GM19035 (cell line): ENCODE data around the gene VWA5A.
"Not testable (repeated sequence)": the region's sequence is repeated elsewhere in the genome, so short reads cannot be mapped to it uniquely, and the experiment has no call there.

Experiments used
- ATAC-seq: cut with Tn5 transposase; IDR thresholded peaks from one replicate; pipeline ENCODE4 v1.9.1; 2021; ENCODE audit not compliant: unreplicated experiment

Gene VWA5A

DNA sequence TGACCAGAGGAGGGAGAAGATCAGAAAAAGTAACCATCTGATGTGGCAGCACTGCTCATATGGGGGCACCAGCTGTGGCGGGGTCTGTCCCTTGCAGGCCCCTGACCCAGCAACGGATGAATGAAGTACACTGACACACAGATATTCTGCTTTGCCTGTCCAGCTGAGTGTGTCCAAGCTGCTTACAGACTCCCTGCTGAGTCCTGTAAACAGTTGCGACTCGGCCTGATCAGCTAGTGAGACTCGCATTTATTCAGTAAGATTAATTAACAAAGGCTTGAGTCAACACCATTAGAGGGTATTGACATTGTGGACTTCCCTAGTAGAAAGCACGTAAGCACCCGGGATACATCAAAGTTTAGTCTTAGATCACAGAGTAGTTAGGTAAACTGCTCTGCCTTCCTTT lies 52.6 kb downstream of the VWA5A start:
- ATAC-seq, result no peak

DNA sequence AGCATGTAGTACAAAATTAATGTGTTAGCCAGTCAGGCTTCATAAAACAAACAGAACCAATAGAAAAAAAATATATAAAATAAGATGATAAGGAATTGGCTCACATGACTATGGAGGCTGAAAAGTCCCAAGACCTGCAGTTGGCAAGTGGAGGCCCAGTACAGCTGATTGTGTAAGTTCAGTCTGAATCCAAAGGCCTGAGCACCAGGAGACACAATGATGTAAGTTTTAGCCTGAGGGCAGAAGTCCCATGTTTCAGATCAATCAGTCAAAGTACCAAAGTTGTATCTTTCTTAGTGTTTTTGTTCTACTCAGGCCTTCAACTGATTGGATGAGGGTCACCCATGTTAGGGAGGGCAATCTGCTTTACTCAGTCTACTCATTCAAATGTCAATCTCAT lies 53.5 kb downstream of the VWA5A start:
- ATAC-seq, result no peak

DNA sequence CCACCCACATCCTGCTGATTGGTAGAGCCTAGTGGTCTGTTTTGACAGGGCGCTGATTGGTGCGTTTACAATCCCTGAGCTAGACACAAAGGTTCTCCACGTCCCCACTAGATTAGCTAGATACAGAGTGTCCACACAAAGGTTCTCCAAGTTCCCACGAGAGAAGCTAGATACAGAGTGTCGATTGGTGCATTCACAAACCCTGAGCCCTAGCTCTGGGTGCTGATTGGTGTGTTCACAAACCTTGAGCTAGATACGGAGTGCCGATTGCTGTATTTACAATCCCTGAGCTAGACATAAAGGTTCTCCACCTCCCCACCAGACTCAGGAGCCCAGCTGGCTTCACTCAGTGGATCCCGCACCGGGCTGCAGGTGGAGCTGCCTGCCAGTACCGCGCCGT lies 55.1 kb downstream of the VWA5A start:
- not testable (repeated sequence) for ATAC-seq

DNA sequence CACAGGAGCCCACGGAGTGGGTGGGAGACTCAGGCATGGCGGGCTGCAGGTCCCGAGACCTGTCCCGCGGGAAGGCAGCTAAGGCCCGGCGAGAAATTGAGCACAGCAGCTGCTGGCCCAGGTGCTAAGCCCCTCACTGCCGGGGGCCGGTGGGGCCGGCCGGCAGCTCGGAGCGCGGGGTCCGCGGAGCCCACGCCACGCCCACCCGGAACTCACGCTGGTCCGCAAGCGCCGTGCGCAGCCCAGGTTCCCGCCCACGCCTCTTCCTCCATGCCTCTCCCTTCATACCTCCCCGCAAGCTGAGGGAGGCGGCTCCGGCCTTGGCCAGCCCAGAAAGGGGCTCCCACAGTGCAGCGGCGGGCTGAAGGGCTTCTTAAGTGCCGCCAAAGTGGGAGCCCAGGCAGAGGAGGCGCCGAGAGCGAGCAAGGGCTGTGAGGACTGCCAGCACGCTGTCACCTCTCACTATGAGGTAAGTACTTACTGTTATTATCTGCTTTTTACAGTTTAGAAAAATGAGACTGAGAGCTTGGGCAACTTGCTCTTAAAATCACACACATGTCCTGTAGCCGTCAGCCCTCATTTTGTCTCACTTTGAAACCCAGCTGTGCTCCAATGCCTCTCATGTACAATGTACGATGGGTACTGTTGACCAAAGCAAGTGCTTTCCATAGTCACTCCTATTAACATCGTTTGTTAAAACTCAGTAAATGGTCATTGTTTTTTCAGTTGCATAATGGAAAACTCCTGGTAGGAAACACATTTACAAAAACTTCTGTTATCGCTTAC lies 55.7 kb downstream of the VWA5A start:
- no peak for ATAC-seq

DNA sequence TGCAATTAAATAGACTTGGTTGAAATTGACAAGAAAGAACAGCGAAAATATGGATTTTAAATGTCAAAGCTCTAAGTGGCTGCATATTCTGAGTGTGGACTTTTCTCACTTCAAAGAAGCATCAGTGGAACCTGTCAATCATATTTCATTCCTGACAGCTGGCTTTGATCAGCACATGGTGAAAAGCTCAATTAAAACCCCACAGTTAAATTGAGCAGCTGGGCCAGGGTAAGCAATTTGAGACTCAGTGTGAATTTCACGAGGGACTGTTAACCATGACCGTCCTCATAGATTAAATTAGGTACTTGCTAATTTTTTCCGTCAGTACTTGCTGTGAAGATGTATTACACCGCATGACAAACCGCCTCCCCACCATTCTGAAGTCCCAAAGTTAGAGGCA lies 56.9 kb downstream of the VWA5A start:
- no peak for ATAC-seq

DNA sequence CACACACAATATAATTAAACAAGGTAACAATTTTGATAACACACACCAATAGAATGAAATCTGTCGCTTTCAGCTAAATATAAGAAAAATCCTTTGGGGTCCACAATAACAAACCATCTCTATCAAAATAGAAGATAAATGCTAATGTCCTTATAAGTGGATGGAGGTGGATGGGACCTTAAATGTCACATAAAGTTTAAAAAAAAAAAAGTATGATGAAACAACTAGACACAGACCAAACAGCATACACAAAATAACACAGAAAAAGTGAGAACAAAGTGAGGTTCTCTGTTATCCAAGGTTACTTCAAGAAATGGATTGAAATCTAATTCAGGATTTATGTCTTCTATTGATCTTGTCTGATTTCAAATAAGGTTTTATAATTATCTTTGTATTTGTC lies 57.3 kb downstream of the VWA5A start:
- ATAC-seq, result no peak

DNA sequence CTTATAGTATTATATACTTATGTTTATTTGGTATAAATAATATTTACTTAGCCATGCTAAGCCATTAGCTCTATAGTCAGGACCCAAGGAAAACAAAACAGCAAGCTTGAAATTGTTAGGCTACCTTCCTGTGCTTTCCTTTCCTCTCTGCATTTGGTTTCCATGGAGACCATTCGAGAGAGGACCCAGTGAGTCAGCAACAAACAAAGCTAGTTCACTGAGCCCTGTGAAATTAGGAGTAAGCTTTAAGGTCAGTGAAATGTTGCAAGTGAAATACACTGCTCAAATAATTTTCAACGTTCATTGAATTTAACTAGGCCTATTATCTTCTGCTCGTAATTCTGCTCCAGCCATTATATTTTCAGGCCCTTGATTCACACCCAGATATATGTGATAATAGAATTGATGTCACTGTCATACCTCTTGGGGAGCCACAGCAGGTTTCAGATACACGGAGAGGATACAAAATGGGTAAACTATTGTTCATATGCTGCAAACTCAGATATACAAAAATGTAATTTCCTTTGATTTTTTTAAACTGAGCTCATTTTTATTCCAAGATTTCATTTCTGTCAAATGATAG lies 58.8 kb downstream of the VWA5A start:
- ATAC-seq, result no peak

DNA sequence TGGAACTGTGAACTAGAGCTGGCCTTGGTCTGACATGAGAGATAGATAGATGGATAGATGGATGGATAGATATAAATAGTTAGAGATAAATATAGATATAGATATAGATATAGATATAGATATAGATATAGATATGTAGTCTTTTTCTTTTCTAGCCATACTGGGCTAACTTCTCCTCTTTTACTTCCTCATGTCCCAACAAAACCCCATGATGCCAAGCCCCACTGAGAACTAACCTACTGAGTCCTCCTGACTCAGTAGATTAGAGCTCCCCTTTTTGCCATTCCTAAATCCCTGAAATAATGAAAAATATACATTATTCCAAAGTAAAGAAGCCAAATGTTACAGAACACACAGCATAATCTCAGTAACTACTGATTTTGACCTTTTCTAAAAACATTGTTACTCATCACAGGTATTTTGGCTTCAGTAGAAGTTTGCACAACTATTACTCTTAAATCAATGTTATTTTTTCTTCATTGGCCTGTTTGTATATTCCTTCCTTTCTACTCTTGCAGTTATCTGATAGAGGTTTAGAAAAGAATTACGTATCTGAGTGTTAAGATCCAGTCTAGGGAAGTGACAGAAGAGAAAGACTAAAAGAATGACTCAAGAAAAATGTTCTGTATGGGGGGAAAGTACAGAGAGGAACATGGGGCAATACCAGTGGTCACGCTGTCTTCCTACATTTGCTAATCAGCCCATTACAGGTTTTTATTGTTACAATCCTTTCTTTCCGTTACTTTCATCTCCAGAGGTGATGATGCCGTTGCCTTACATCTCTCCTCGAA lies 61.9 kb downstream of the VWA5A start:
- ATAC-seq, result no peak

DNA sequence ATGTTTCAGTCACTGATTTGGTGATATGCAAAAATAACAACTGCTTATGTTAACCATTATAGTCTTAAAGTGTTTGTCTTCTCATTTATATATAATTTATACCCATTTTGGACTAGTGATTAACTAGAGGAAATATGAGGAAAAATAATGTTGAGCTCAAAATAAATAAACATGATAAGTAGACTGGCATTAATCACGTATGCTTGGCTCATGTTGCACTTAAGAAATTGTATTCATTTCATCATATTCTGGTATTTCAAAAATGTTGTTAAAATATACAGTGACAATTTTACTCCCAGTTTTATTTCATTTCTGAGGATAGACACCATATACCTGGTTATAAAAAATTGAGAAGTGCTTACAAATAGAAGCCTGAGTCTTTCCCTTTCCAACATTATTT lies 64.1 kb downstream of the VWA5A start:
- ATAC-seq, result no peak

DNA sequence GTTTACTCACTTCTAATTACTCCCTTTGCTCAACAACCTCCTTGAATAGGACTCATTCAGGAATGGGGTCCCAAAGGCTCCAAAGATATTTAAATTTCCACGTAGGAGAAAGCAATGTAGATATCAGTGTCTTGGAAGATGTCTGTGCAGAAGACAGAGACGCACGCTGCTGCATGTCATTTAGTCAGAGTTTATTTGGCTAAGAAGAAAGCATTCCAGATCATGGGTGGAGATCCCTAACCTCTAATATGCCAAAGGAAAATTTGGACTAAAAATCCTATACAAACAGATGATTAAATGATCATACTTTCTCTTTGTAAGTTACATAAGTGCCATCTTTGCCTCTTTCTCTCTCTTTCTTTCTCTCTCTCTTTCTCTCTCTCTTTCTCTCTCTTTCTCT lies 67.8 kb downstream of the VWA5A start, which contains the start of gene OR10D3:
Gene OR10D3 (plus strand): TSS at position 278 of the 400 bp plus-strand sequence. CDS start 1,925 bp downstream, outside the sequence.
- ATAC-seq, result no peak

DNA sequence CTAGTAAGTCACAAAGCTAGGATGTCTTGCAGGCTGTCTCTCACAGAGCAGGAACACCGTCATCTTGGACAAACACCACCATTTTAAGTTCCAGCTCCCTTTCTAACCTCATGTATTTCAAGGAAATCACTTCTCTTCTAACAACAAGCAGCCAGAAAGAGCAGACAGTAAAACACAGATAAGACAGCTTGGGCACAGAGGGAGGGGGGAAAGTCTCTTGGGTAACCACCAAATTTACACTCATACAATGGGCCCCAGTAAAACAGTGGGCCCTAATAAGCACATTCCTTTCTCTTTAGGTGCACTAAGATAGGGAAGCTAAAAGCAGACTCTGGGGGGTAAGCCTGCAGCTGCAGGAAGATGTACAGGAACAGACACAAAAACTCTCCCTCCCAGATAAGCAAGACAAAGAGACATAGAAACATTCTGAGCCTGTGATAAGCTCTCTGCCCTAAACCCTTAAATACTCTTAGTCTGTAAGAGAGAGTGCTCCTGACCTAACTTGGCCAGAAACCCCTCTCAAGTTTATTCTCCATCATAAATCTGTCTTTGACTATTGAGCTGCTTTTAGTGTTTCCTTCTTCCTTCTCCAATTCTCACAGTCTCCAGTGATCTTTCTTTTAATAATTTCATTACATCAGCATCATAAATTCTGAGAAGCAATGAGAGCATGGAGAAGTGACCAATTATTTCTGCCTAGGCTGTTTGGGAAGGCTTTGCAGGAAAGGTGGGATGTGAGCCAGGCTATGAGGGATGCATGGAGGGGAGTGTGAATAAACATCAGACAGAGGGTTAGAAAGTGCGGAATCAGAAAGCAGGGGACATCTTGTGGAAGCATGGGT lies 75.3 kb downstream of the VWA5A start:
- ATAC-seq, result no peak

DNA sequence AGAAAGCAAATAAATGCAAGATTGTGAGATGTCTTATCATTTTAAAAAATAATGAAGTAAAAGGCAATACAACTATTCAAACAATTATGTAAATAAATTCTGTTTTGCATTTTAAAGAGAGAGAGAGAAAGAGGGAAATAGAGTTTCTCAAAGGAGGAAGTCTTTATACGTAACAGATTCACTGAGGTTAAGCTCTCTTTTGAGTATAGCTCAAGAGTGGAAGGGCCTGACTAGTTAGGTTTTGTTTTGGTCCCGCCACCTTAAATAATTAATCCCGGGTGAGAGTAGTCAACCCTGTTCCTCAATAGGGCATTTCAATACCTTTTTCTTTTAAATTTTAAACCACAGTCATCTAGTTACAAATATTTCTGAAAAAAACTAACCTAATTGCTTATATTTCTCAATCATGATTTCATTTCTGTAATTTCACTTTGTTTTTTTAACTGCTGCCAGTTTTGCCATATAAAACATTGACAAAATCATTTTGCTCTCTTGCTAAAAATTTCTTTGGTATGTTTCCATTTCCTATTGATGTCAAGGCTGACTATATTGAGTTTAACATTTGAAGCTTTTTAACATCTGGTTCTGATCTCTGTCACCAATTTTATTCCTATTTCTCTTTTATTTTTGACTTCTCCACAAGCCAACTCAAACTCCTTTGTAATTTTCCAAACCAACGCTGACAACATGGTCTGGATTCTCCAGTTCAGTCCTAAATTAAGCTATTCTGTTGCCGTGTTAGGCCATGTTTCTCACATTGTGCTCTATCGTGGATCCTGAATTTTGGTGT lies 78.2 kb downstream of the VWA5A start:
- no peak for ATAC-seq

DNA sequence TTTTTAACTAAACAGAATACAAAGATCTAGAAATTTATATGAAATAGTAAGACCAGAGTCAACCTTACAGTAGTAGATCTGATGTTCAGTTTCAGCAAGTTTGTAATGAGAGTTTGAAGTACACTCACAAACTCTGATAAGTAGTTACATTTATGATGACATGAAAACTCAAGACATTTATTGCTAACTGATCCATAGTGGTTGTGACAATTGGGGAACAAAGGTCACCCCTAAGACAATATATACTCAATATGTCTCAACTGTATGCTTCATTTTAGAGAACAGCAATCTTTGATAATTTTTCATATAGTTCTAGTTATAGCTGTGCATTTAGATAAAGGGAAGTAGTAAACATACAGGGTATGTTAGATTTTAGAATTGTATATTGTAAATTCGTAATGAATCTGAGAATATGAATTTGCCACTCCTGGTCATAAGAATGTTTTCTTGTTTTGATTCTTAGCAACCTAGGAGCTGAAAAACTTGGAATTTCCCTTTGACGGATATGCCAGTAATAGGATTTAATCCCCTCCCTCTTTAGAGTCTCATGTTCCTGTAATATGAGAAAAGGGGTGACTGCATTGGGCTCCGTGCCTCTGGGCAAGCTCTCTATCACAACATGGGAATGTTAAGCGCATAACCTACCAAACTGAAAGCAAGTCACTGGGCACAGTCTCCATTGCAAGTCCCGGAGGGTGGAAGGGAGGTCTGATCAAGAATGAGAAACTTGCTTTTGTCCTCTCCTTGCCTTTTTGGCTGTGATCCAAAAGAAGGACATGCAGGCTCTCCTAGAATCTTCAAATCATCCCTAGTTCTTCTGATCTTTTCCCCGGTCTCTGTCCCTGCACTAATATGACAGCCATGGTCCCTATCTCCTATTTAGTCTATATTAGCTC lies 79.3 kb downstream of the VWA5A start:
- no peak for ATAC-seq

DNA sequence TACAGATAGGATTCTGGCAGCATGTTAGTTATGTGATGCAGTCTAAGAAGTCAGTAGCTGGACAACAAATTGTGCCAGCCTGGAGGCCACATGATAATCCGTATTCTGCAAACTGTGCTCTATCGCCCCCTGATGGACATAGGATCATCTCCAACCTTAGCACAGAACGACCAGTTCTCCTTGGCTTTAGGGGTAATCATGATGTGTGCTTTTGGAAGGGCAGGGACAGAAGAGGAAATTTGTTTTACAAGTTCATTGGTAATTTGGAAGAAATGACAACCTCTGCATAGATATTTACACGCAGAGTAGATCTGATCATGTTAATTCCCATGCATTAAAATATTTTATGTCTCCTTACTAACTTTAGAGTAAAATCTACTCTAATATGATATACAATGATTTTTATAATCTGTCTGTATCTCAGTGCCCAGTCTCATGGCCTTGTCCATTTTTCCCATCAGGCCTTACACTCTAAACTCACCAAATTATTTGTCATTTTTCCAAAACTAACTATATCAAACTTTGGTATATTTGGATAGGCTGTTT lies 80.0 kb downstream of the VWA5A start:
- ATAC-seq, result peak; percentile 95
